Endothelial cell of umbilical vein (primary cell): Measurements from ENCODE around the gene MSL2. TPM values are rescaled to one million over a fixed set of nuclear protein-coding genes. Genes with fewer than 3 reads are reported as not detected.

ENCODE experiments used
- BruUV-seq: library from RNA; stranded (reverse); fragments of 400-500 nt; replicated peaks from 2 replicates; lab custom pipeline; 2021; lab: Mats Ljungman, UMichigan
- CTCF ChIA-PET: fragments of 300-600, 350-600 bp; sonication (Branson Sonifier 250); formaldehyde crosslinking; loops from one replicate; lab custom pipeline; 2021; ENCODE audit warnings: antibody characterized with exemption, inconsistent platforms; lab: Charles Lee
- POLR2A ChIA-PET: fragments of 300-600, 350-600 bp; sonication (Branson Sonifier 250); formaldehyde crosslinking; loops from one replicate; lab custom pipeline; 2021; ENCODE audit warnings: antibody characterized with exemption, inconsistent platforms; lab: Charles Lee
- DNase-seq: peaks from one replicate; pipeline ENCODE4 v3.0.0-alpha.2; 2011; ENCODE audit warnings: low read depth, low spot score
- FAIRE-seq: peaks from 2 replicates; lab custom pipeline; 2011; peaks lifted over from hg19 to GRCh38; lab: Jason Lieb, UNC
- H2AFZ ChIP-seq: 2 replicates; pipeline ENCODE4 v1.6.0; 2012; ENCODE audit warnings: low read depth, low read length, control low read depth, inconsistent platforms
- H3K27ac ChIP-seq: 2 replicates; pipeline ENCODE4 v1.5.1; 2011; ENCODE audit warnings: low read depth, mild to moderate bottlenecking, control low read depth, low read length, moderate library complexity; ENCODE audit not compliant: insufficient read depth
- H3K27me3 ChIP-seq, 2 experiments: 2 replicates each; pipeline versions ENCODE4 v1.6.0 to v1.6.1; 2011; ENCODE audit warnings: low read length in 2 of 2, mixed read lengths in 1 of 2; ENCODE audit not compliant: control insufficient read depth in 2 of 2, insufficient read depth in 2 of 2
- H3K36me3 ChIP-seq, 2 experiments: 2 replicates in 1 of 2; 3 replicates in 1 of 2; pipeline ENCODE4 v1.5.1; 2011; ENCODE audit warnings: low read length in 2 of 2, mild to moderate bottlenecking in 1 of 2, moderate library complexity in 1 of 2; ENCODE audit not compliant: control insufficient read depth in 2 of 2, insufficient read depth in 2 of 2; ENCODE audit errors: extremely low read depth in 1 of 2
- H3K4me1 ChIP-seq: 3 replicates; pipeline ENCODE4 v1.5.1; 2011; ENCODE audit warnings: mild to moderate bottlenecking, low read length; ENCODE audit not compliant: control insufficient read depth, insufficient read depth; ENCODE audit errors: extremely low read depth
- H3K4me2 ChIP-seq: 2 replicates; pipeline ENCODE4 v1.6.1; 2011; ENCODE audit warnings: low read length, control low read depth, mixed read lengths; ENCODE audit not compliant: insufficient read depth
- H3K4me3 ChIP-seq, 3 experiments: fragments of 200-600 bp in 1 of 3; sonication (generic), shearing (Covaris generic) in 1 of 3; replicated peaks in 1 of 3; 2 replicates each; pipeline ENCODE4 v1.5.1; 2011 to 2016; ENCODE audit warnings: control low read depth in 3 of 3, low read length in 3 of 3, mild to moderate bottlenecking in 2 of 3, inconsistent platforms in 1 of 3, low read depth in 1 of 3, moderate library complexity in 1 of 3; ENCODE audit not compliant: insufficient read depth in 1 of 3
- H3K79me2 ChIP-seq: 2 replicates; pipeline ENCODE4 v1.6.0; 2012; ENCODE audit warnings: low read length, inconsistent platforms; ENCODE audit not compliant: control insufficient read depth, insufficient read depth
- H3K9ac ChIP-seq: replicated peaks from 2 replicates; pipeline ENCODE3; 2011; ENCODE audit warnings: low read length, control low read depth; ENCODE audit not compliant: insufficient read depth; ENCODE audit errors: extremely low read depth
- H3K9me1 ChIP-seq: replicated peaks from 3 replicates; pipeline ENCODE4 v1.6.0; 2011; ENCODE audit warnings: mild to moderate bottlenecking, low read length; ENCODE audit not compliant: control insufficient read depth, insufficient read depth; ENCODE audit errors: extremely low read depth
- H3K9me3 ChIP-seq: replicated peaks from 2 replicates; pipeline ENCODE4 v1.5.1; 2012; ENCODE audit warnings: low read length, inconsistent platforms; ENCODE audit not compliant: control insufficient read depth, insufficient read depth
- H4K20me1 ChIP-seq: replicated peaks from 2 replicates; pipeline ENCODE3; 2011; ENCODE audit warnings: mild to moderate bottlenecking, low read length; ENCODE audit not compliant: control insufficient read depth, insufficient read depth; ENCODE audit errors: extremely low read depth
- CTCF ChIP-seq, 2 donors: IDR thresholded peaks; 1 replicate in 1 of 2; 2 replicates in 1 of 2; pipeline ENCODE4 v1.5.1; 2011; ENCODE audit warnings: low read length in 2 of 2, mild to moderate bottlenecking in 2 of 2, moderate library complexity in 2 of 2, control low read depth in 1 of 2, inconsistent platforms in 1 of 2, low read depth in 1 of 2; ENCODE audit not compliant: insufficient read depth in 1 of 2; ENCODE audit errors: extremely low read depth in 1 of 2
- EZH2 ChIP-seq: IDR thresholded peaks from 2 replicates; pipeline ENCODE4 v1.6.1; 2012; ENCODE audit warnings: borderline replicate concordance, low read depth, mild to moderate bottlenecking, moderate library complexity, low read length, inconsistent platforms; ENCODE audit not compliant: severe bottlenecking
- FOS ChIP-seq: IDR thresholded peaks from 2 replicates; pipeline ENCODE4 v1.6.1; 2011; ENCODE audit warnings: mild to moderate bottlenecking, low read length, moderate library complexity, borderline replicate concordance; ENCODE audit not compliant: insufficient read depth
- GATA2 ChIP-seq: IDR thresholded peaks from 2 replicates; pipeline ENCODE4 v1.7.0; 2011; ENCODE audit warnings: low read depth, mild to moderate bottlenecking, moderate library complexity, mixed read lengths, low read length; ENCODE audit not compliant: insufficient read length, insufficient read depth
- JUN ChIP-seq: IDR thresholded peaks from 2 replicates; pipeline ENCODE4 v1.6.1; 2011; ENCODE audit warnings: borderline replicate concordance, low read depth; ENCODE audit not compliant: insufficient read length, insufficient read depth
- MAX ChIP-seq: IDR thresholded peaks from 2 replicates; pipeline ENCODE4 v1.6.1; 2011; ENCODE audit not compliant: insufficient read depth, insufficient read length
- MYC ChIP-seq: IDR thresholded peaks from one replicate; pipeline ENCODE4 v1.6.1; 2011; ENCODE audit warnings: mild to moderate bottlenecking, low read depth, low read length
- POLR2A ChIP-seq: IDR thresholded peaks from 2 replicates; pipeline ENCODE4 v1.6.1; 2012; ENCODE audit warnings: low read depth, mild to moderate bottlenecking, control low read depth, low read length
- POLR2AphosphoS5 ChIP-seq: IDR thresholded peaks from 2 replicates; pipeline ENCODE4 v1.6.1; 2012; ENCODE audit warnings: low read depth, mild to moderate bottlenecking, control low read depth, low read length, moderate library complexity; ENCODE audit not compliant: insufficient read depth
- dilution Hi-C: fragments of 300-500 bp; cut with MboI; formaldehyde crosslinking; loops from one replicate; pipeline ENCODE4 v1.15.0; 2019; ENCODE audit warnings: low sequenced_read_pairs; ENCODE audit not compliant: extremely low pct_ligation_motif_present
- intact Hi-C: fragments of 100-400 bp; cut with micrococcal nuclease; formaldehyde crosslinking; loops from one replicate; pipeline ENCODE4 v1.10.0; 2022
- polyA plus RNA-seq, 4 experiments: library from polyadenylated mRNA; depleted of rRNA in 3 of 4; stranded (reverse) in 3 of 4; unstranded in 1 of 4; fragments of >200 nt; gene quantifications; 2 replicates each; pipeline versions ENCODE4 v1.2.1 to v1.2.3, GENCODE V29; 2011 to 2012; ENCODE audit warnings: missing spikeins in 1 of 4
- total RNA-seq: library from RNA; stranded (reverse); gene quantifications from 2 replicates; pipeline ENCODE4 v1.2.3, GENCODE V29; 2021

MSL2 gene
- total and polyA plus RNA-seq, 2 donors (not counting 3 experiments of a cell fraction or from before 2014, with no cell fraction given) = 6.7 to 21.9 TPM

- TF ChIP-seq MYC = no peak
- no peak for TF ChIP-seq POLR2AphosphoS5
- TF ChIP-seq GATA2 = no peak
- no peak for TF ChIP-seq POLR2A
- dilution Hi-C loops (no loop called here), intact Hi-C loops (no loop called here)
- H3K9me1 ChIP-seq = no peaks in the 10 kb centered on the region
- H3K4me2 ChIP-seq = no peak overlapping the region
- no peak overlapping the region for H2AFZ ChIP-seq
- ChIA-PET POLR2A (no interaction called here), CTCF (no interaction called here)
- H3K9me3 ChIP-seq = no peaks in the 10 kb centered on the region
- FAIRE-seq (no peak), DNase-seq (no peak)
- no peak overlapping the region for H3K4me3 ChIP-seq
- H3K27me3 ChIP-seq = no peaks in the 10 kb centered on the region
- H3K4me1 ChIP-seq = peaks cover 7% of the 10 kb centered on the region
- H3K9ac ChIP-seq = no peak overlapping the region
- H3K36me3 ChIP-seq = peaks cover 6 to 9% of the 10 kb centered on the region in 2 experiments
- H3K79me2 ChIP-seq = peaks cover 93% of the 10 kb centered on the region
- no peak overlapping the region for H3K27ac ChIP-seq
- peaks cover 7% of the 10 kb centered on the region for H4K20me1 ChIP-seq
- BruUV-seq = no TSS peak
Measured at GRCh38 chr3:136152963-136153362, 43.2 kb downstream of the MSL2 start.

GRCh38 chr3:136152176-136152843 lies 43.8 kb downstream of the MSL2 start:
- no peak for FAIRE-seq
- ChIA-PET POLR2A (no interaction called here), CTCF (no interaction called here)
- peaks cover 11% of the 10 kb centered on the region for H4K20me1 ChIP-seq
- H3K27ac ChIP-seq = no peak overlapping the region
- no peak for DNase-seq
- no peak overlapping the region for H3K9ac ChIP-seq
- no peaks in the 10 kb centered on the region for H3K27me3 ChIP-seq
- BruUV-seq = no TSS peak
- peaks cover 93% of the 10 kb centered on the region for H3K79me2 ChIP-seq
- no peak overlapping the region for H3K4me3 ChIP-seq
- dilution Hi-C loops (no loop called here), intact Hi-C loops (no loop called here)
- no peaks in the 10 kb centered on the region for H3K9me1 ChIP-seq
- peaks cover 7% of the 10 kb centered on the region for H3K4me1 ChIP-seq
- peaks cover 6 to 9% of the 10 kb centered on the region in 2 experiments for H3K36me3 ChIP-seq
- no peaks in the 10 kb centered on the region for H3K9me3 ChIP-seq
- H3K4me2 ChIP-seq = no peak overlapping the region
- TF ChIP-seq JUN (no peak), GATA2 (no peak), POLR2A (no peak), MYC (no peak), FOS (no peak), CTCF (IDR thresholded peaks at IDR 0.05; ENCODE audit: extremely low read depth in 1 of 2, insufficient read depth in 1 of 2, low read depth in 1 of 2, low read length in 2 of 2) (no peak), EZH2 (no peak), MAX (no peak), POLR2AphosphoS5 (no peak)
- no peak overlapping the region for H2AFZ ChIP-seq
